MCF 10A (cell line): ENCODE data around the gene CENATAC. TPM values are rescaled to one million over a fixed set of nuclear protein-coding genes. Genes with fewer than 3 reads are reported as not detected.
A peak's percentile ranks its signal among the peaks of the same experiment; 100 is the strongest.
"Not testable (repeated sequence)": the region's sequence is repeated elsewhere in the genome, so short reads cannot be mapped to it uniquely, and the experiment has no call there.

Experiments used
- BruUV-seq: library from RNA; stranded (reverse); fragments of 400-500 nt; replicated peaks from 2 replicates; lab custom pipeline; 2021; lab: Mats Ljungman, UMichigan
- CTCF ChIA-PET: fragments of 300-600 bp; sonication (Branson Sonifier 250); formaldehyde crosslinking; extraction: SDS; loops from one replicate; lab custom pipeline; 2021; ENCODE audit warnings: antibody characterized with exemption, inconsistent platforms; lab: Yijun Ruan, JAX
- POLR2A ChIA-PET: fragments of 300-600, 350-650 bp; sonication (Branson Sonifier 250); formaldehyde crosslinking; extraction: SDS; loops from one replicate; lab custom pipeline; 2020; ENCODE audit warnings: antibody characterized with exemption, inconsistent platforms; lab: Yijun Ruan, JAX
- DNase-seq: peaks from one replicate; pipeline ENCODE4 v3.0.0-alpha.2; 2018; ENCODE audit not compliant: unreplicated experiment
- H3K27ac Mint-ChIP-seq: one replicate; pipeline ENCODE4 v1.8.0; 2022; ENCODE audit warnings: mild to moderate bottlenecking, low read depth, mixed read lengths; ENCODE audit not compliant: unreplicated experiment
- H3K27me3 Mint-ChIP-seq: one replicate; pipeline ENCODE4 v1.8.0; 2022; ENCODE audit warnings: mixed read lengths; ENCODE audit not compliant: insufficient read depth, unreplicated experiment
- H3K36me3 Mint-ChIP-seq: one replicate; pipeline ENCODE4 v1.8.0; 2022; ENCODE audit warnings: mild to moderate bottlenecking, moderate library complexity, mixed read lengths; ENCODE audit not compliant: insufficient read depth, unreplicated experiment
- H3K4me1 Mint-ChIP-seq: one replicate; pipeline ENCODE4 v1.8.0; 2022; ENCODE audit warnings: mixed read lengths; ENCODE audit not compliant: insufficient read depth, unreplicated experiment
- H3K4me3 Mint-ChIP-seq: one replicate; pipeline ENCODE4 v1.8.0; 2022; ENCODE audit warnings: mild to moderate bottlenecking, moderate library complexity, mixed read lengths; ENCODE audit not compliant: unreplicated experiment
- H3K9me3 Mint-ChIP-seq: one replicate; pipeline ENCODE4 v1.8.0; 2022; ENCODE audit warnings: mixed read lengths; ENCODE audit not compliant: unreplicated experiment
- intact Hi-C: fragments of 100-400 bp; cut with micrococcal nuclease; formaldehyde crosslinking; loops from 2 replicates; pipeline ENCODE4 v1.14.1; 2022
- total RNA-seq: library from RNA; stranded (reverse); gene quantifications from 2 replicates; pipeline ENCODE4 v1.2.3, GENCODE V29; 2022
- TF ChIP-seq, protein P1 (sequence below): fragments of 200-600 bp; IDR thresholded peaks from one replicate; pipeline ENCODE4 v1.8.0; 2022; ENCODE audit warnings: antibody characterized with exemption, mild to moderate bottlenecking; ENCODE audit not compliant: unreplicated experiment

Gene CENATAC
- total RNA-seq, 1 experiment from 2014 or later, result 49.0 TPM

GRCh38 chr11:119030329-119031047, 32.5 kb downstream of the CENATAC start, which contains the start of gene SLC37A4:
TSS of gene SLC37A4 (minus strand) at chr11:119030877.
- POLR2A ChIA-PET, result interaction anchor here (0.5 to 4.6 kb wide), 13 partner anchors 12 to 595 kb away, joined by 3 to 65 read pairs (median 6); partner anchors contain the start of genes C2CD2L, CENATAC, DPAGT1 and HMBS
- Mint-ChIP-seq H3K4me1 (peaks cover 15% of the 10 kb centered on the region), H3K9me3 (no peaks in the 10 kb centered on the region), H3K27me3 (no peaks in the 10 kb centered on the region), H3K27ac (peak within 1 kb of the TSS; percentile 70), H3K4me3 (peak within 1 kb of the TSS; percentile 75), H3K36me3 (peaks cover 8% of the 10 kb centered on the region)
- CTCF ChIA-PET, result interaction anchor here (0.5 to 2.2 kb wide), 5 partner anchors 10 to 926 kb away, joined by 3 to 7 read pairs (median 6); partner anchors contain the start of genes RPS25 and TRAPPC4
- TF ChIP-seq, protein P1, sequence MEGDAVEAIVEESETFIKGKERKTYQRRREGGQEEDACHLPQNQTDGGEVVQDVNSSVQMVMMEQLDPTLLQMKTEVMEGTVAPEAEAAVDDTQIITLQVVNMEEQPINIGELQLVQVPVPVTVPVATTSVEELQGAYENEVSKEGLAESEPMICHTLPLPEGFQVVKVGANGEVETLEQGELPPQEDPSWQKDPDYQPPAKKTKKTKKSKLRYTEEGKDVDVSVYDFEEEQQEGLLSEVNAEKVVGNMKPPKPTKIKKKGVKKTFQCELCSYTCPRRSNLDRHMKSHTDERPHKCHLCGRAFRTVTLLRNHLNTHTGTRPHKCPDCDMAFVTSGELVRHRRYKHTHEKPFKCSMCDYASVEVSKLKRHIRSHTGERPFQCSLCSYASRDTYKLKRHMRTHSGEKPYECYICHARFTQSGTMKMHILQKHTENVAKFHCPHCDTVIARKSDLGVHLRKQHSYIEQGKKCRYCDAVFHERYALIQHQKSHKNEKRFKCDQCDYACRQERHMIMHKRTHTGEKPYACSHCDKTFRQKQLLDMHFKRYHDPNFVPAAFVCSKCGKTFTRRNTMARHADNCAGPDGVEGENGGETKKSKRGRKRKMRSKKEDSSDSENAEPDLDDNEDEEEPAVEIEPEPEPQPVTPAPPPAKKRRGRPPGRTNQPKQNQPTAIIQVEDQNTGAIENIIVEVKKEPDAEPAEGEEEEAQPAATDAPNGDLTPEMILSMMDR, result peak; percentile 71
- intact Hi-C loops, result loop anchor here (2.0 kb wide), 1 partner anchor 26 kb away; the partner anchor contains the start of gene HYOU1
- DNase-seq, result peak; percentile 97
- no TSS peak for BruUV-seq

DNA sequence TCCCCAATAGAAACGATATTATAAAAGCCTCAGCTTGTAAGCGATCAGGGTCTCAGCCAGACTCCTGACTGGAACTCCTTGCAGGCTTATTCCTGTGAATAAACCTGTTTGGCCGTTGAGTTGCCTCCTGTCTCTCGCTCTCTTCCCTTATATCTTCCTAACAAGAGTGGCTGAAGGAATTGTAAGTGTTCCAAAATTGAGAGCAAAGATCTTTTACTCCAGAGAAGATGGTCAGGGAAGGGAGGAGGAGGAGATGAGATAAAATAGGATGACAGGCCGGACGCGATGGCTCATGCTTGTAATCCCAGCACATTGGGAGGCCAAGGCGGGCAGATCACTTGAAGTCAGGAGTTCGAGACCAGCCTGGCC, 34.0 kb downstream of the CENATAC start:
- ChIA-PET POLR2A (interaction anchor here (0.7 to 1.0 kb wide), 4 partner anchors 10 to 70 kb away, joined by 3 to 4 read pairs (median 3); partner anchors contain the start of genes RPS25 and TRAPPC4), CTCF (interaction anchor here (0.6 to 2.2 kb wide), 10 partner anchors 9 to 137 kb away, joined by 3 to 10 read pairs (median 6); partner anchors contain the start of gene HYOU1)
- no TSS peak for BruUV-seq
- TF ChIP-seq, protein P1, result no peak
- peaks cover 15% of the 10 kb centered on the region for H3K4me1 Mint-ChIP-seq
- no peaks in the 10 kb centered on the region for H3K9me3 Mint-ChIP-seq
- no peaks in the 10 kb centered on the region for H3K36me3 Mint-ChIP-seq
- H3K27ac Mint-ChIP-seq, result no peak overlapping the region
- no peak overlapping the region for H3K4me3 Mint-ChIP-seq
- DNase-seq, result no peak
- intact Hi-C loops, result loop anchor here (2.0 kb wide), 1 partner anchor 25 kb away; the partner anchor contains the start of gene HYOU1
- H3K27me3 Mint-ChIP-seq, result no peaks in the 10 kb centered on the region

GRCh38 chr11:119033421-119033820, 35.5 kb downstream of the CENATAC start:
- H3K4me3 Mint-ChIP-seq, H3K27ac Mint-ChIP-seq, DNase-seq, H3K9me3 Mint-ChIP-seq, H3K36me3 Mint-ChIP-seq, H3K27me3 Mint-ChIP-seq, BruUV-seq, intact Hi-C loops: not testable (repeated sequence)
- peaks cover 15% of the 10 kb centered on the region for H3K4me1 Mint-ChIP-seq
- ChIA-PET CTCF (interaction anchor here (0.9 to 1.5 kb wide), 2 partner anchors 18 to 124 kb away, joined by 3 to 4 read pairs; no protein-coding TSS in a partner anchor), POLR2A (interaction anchor here (1.3 kb wide), 1 partner anchor 15 kb away, joined by 8 read pairs; the partner anchor contains the start of genes RPS25 and TRAPPC4)

GRCh38 chr11:119034813-119035212, 36.9 kb downstream of the CENATAC start:
- ChIA-PET CTCF (interaction anchor here (0.6 to 0.8 kb wide), 2 partner anchors 12 to 13 kb away, joined by 5 to 6 read pairs; no protein-coding TSS in a partner anchor), POLR2A (no interaction called here)

More at GRCh38 chr11:119034813-119035212, 36.9 kb downstream of the CENATAC start:
- Mint-ChIP-seq H3K27ac (no peak overlapping the region), H3K27me3 (no peaks in the 10 kb centered on the region), H3K9me3 (no peaks in the 10 kb centered on the region), H3K4me3 (no peak overlapping the region), H3K36me3 (no peaks in the 10 kb centered on the region), H3K4me1 (peaks cover 2% of the 10 kb centered on the region)
- intact Hi-C loops, result no loop called here
- no peak for DNase-seq
- TF ChIP-seq, protein P1, result no peak
- BruUV-seq, result no TSS peak
